Breast epithelium (tissue), 3 donors: Measurements from ENCODE around the gene USPL1.

Source experiments
- CTCF ChIP-seq, 3 donors: fragments of 450-650 bp; IDR thresholded peaks; one replicate each; pipeline ENCODE4 v1.5.1; 2016 to 2017; ENCODE audit warnings: antibody characterized with exemption in 3 of 3, mild to moderate bottlenecking in 3 of 3, moderate library complexity in 3 of 3
- POLR2A ChIP-seq: fragments of 450-650 bp; IDR thresholded peaks from one replicate; pipeline ENCODE4 v1.6.1; 2016; ENCODE audit warnings: antibody characterized with exemption, mild to moderate bottlenecking, moderate library complexity

- no peak for TF ChIP-seq POLR2A
- peak in 2 of 3 donors; percentile 26 to 35 for TF ChIP-seq CTCF (IDR thresholded peaks at IDR 0.05)
These were observed 62.0 kb downstream of the USPL1 start for GRCh38 chr13:30679483-30680330.
